Endometrial microvascular endothelial cells (primary cell): ENCODE data around the gene HACD2. TPM values are rescaled to one million over a fixed set of nuclear protein-coding genes. Genes with fewer than 3 reads are reported as not detected.

Experiments used
- in situ Hi-C: cut with HindIII; loops from 2 replicates; pipeline ENCODE4 v1.10.0; 2017; ENCODE audit warnings: low sequenced_read_pairs, low pct_unique_long_range_greater_than_20kb; ENCODE audit errors: inconsistent ontology term
- total RNA-seq: library from RNA; depleted of rRNA; stranded (reverse); fragments of >200 nt; gene quantifications from one replicate; pipeline ENCODE4 v1.2.3, GENCODE V29; 2015; ENCODE audit errors: inconsistent ontology term

HACD2 gene, protein sequence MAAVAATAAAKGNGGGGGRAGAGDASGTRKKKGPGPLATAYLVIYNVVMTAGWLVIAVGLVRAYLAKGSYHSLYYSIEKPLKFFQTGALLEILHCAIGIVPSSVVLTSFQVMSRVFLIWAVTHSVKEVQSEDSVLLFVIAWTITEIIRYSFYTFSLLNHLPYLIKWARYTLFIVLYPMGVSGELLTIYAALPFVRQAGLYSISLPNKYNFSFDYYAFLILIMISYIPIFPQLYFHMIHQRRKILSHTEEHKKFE
- 33.8 TPM for total RNA-seq

DNA sequence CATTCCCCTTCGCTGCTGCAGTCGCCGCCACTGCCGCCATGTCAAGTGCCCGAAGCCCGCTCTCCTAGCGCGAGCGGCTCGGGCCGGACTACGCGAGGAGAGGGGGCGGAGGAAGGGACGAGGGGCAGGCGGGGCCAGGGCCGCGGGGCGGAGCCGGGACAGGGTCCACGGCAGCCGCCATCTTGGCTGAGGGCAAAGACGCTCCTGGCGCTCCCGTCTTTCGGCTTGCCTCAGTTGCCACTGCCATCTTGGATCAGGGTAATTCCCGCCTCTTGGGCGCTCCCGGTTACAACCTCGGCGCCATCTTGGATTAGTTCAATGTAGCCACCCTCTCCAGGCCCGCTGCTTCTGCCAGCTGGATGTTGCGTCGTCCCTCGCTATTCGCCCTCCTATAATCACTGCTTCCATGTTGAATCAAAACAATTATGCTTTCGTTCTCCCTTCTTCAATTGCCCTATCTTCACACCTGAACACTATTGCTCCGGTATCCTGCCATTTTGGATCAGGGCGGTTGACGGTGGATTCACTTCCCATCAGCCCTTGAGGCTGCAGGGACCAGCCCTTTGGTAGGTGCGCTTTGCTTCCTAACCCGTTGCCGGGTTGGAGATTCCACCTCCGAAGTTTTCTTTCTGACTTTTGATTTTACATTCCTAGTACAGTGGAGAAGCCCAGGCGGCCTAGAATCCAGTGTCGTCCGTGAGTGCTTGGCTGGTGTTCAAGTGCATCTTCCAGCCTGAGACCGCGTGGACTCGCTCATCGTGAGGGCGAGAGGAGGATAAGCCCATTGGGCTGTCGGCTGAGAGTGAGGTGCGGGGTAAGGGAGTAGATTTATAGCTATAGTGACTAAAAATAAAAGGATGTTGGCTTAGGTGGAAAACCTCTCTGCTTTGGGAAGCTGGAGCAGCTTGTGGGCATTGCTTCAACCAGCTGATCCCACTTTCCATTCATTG lies at the start of gene HACD2:
Gene HACD2, minus strand, starts transcription at position 66 of the 950 bp plus-strand sequence. Its CDS starts 26 bp downstream, at position 40.
- in situ Hi-C loops = no loop called here

DNA sequence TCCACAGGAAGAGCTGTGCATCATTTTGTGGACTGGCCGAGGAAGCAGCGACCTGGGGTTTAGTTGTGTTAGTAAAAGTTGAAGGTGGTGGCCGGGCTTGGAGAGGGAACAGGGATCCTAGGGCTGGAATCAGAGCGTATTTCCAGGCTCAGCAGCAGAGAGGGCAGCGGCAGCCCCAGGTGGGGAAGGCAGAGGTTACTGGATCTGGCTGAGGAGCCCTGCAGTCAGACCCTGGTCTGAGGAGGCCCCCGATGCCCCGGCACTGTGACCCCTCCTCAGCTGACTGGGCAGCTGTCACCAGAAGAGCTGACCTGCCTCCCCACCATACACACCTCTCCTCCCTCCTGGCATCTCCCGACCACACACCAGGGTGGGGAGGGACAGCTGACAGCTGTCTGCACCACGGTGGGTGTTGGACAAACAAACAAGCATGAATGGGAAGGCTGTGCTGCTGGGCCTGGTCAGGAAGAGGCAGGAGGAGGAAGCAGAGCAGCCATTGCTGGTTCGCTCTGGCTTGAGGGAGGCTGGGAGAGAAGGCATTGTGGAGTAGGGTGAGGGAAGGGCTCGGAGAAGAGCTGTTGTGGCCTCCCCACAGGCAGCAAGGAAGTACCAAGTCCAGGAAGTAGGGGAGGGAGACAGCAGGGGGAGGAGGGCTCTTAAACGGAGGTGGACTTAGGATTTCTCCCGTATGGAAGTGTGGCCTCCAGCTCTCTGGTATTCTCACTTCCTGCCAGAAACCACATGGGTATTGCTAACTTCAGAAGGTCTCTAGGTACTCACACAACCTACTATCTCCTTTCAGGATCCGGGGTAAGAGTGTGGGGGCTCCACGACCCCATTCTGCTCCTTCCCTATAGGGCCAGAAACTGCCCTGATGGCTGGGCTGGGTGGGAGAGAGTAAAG lies 49.5 kb upstream of the HACD2 start:
- in situ Hi-C loops = no loop called here

DNA sequence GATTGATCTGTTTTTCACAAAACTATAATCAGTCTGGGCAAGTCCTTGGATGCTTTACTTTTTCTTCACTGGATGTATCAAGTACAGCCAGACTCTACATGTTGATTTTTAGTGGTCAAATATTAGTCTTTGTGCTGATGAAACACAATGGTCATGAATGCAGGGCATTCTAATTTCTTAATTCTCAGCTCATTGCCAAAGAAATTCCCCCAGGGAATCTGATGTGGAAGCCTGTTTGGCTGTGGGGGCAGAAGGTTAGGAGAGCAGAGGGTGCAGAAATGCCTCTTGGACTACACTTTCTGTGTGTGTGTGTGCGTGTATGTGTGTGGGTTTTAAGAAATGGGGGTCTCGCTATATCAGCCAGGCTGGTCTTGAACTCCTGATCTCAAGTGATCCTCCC lies 48.7 kb upstream of the HACD2 start:
- in situ Hi-C loops = no loop called here

DNA sequence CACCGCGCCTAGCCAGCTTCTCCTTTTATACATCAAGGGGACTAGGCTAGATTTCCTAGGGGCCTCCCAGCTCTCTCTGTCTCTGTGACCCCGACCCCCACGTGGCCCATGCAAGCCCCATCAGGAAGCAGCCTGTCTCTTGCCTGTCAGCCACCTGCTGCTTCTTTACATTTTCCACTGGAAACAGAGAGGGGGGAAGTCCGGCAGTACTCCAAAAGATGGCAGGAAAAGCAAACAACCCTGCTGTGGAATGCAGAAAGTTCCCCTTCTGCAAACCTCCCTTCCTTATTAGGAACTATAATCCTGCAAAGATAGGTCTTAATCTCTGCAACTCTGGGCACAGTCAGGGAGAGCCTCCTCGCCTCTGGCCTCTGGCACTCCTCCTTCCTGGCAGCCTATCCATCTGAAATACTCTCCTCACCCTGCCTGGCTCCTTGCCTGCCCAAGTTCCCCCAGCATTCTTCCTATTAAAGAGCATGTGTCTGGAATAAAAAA lies 47.4 kb upstream of the HACD2 start:
- in situ Hi-C loops = no loop called here

DNA sequence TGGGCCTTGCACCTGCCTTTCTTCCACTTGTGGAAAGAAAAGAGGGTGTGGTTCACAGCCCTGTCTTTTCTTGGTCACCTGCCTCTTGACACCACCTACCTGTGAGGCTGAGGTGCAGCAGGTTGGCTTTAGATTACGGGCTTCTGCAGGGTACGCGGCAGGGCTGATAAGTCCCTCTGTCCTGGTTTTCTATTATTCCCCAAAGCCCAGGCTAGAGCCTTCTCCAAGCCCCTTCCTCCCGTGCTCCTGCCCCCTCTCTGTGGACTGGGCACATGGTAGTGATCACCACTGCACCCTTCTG lies 44.8 kb upstream of the HACD2 start:
- in situ Hi-C loops = no loop called here

DNA sequence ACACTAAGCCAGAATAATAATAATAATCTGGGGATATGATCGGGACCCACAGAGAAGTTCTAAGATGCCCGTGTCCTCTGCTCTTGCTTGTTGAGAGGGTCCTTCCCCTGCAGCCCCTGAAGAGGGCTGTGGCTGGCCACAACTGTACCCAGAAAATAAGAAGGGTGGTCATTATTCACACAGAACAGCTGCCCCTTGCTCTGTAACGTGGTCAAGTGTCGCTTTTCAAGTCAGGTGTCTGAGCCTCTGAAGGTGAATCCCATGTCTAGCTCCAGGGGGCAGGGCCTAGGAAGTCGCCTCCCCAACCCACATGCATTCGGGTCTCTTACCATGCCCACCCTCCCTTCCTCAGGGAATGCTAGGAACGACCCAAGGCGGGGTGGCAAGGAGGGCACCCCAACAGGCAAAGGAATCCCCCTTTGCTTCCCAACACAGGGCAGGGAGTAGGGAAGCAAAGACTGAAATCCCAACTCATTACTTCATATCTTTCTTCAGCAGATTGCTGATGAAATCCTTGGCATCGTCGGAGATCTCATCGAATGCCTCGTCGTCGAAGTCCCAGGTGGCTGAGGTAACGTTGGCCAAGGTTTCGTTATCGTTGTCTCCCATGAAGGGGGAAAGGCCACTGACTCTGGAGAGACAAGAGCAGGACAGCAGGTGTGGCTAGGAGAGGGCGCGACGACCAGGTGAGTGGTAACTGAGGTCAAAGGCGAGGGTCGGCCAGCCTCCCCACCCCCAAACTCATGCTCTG lies 44.3 kb upstream of the HACD2 start:
- in situ Hi-C loops = no loop called here

DNA sequence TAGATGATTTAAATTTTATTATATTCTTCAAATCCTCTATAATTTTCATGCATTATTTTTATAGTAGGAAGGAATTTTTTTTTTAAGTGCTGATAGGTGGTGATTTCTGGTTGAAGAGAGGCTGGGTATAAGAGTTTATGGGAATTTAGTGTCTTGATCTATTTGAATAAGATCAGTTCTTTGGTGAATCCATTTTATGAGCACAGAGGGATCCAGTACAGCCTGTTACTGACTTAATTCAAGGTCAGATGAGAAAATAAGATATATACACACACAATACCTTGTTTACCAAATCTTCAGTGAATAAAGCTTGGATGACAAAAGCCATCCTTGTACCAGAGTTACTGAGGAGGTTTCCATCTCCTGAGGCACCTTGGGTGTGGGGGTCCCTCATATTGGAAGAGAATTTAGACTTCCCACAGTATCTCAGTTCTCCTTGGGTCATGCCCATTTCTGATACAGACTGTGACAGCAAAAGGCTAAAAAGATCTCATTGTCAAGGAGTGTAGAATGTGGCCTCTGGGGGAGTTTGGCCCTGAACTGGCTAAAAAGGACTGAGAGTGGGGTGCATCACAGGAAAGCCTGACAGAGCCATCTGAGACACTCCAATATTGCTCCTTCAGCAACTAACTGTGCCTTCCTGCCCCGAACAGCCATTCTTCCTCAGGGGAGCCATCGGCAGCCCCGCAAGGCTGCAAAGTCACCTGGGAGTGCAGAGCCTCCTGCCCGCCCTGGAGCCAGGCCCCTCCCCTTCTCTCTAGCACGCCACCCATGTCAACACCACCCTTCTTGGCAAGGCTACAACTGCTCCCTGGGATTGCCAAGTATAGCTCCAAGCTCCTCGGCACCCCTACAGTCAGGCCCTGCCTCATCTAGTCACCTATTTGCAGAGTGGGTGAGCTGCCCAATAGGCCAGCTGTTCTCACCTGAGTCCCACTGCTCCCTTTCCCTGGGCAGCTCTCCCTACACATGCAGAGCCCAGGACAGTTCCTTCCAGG lies 43.1 kb upstream of the HACD2 start:
- in situ Hi-C loops = no loop called here

DNA sequence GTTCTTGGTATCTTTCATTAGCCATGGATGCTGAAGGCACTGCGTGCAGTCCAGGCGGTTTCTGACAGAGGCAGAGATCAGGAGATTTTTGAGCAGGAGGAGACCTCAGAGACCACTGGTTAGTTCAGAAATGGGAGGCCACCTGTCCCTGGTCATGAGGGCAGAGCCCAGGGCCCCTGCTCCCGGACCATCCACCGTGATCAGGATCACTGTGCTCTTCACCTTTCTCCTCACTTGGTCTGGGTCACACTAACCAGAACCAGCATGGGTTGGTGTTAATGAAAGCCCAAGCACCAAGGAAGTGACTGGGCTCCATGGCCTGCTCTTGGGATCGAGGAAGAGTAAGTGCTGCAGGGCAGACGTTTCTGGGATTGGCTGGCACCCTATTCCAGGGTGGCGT lies 42.0 kb upstream of the HACD2 start:
- in situ Hi-C loops = no loop called here

DNA sequence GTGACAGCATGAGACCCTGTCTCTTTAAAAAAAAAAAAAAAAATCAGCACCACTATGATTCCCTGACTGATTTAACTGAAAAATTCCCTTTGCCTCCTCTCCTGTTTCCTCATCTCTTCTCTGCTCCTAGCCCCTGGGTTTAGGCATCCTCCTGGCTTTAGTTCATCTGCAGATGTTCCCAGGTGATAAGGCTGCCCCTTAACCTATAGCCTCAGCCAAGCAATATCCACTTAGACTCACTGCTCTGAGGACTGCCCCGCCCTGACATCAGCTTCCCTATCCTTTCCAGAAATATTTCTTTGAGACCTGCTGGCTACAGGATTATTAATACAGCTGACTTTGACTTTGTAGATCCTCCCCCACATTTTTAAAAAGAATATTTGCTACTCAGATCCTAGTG lies 39.4 kb upstream of the HACD2 start:
- in situ Hi-C loops = no loop called here

DNA sequence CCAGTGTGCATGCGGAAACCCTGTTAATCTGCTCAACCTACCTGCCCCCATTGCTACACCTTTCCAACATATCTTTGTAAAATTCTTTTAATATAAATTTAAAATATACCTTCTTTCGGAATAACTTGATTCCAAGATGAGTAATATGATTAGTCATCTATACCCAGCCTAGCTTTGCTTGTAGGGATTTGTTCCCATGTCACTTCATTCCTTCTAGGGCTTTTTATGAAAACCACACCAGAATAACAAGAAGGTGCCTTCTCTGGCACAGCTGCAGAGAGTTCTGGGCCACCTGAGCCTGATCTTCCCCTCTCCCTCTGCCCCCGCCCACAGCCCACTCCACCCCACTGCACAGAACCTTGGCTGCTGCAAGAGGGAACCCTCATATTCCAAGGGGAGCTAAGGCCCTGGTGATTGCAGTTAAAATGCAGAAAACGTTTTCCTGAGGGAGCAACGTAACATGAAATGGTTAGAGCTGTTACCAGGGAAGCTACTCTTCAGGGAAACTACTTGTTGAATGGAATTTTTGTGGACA lies 38.6 kb upstream of the HACD2 start:
- in situ Hi-C loops = no loop called here

DNA sequence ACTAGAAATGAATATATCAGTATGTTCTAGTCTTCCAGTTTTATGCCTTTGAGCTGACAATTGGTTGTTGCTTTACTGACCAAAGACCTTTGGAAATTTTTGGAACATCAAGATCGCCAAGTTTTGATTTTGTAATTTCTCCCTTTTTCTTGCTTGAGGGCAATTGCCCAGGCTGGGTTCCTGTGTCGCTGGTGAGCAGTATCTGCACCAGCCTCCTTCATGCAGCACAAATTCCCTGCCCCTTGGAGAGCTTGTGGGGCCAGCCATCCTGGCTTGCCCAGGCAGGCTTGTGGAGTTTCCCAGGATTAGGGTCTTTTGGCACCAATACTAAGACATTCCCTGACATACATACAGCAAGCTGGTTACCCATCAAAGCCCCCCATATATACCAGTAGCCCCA lies 37.9 kb upstream of the HACD2 start:
- in situ Hi-C loops = no loop called here

DNA sequence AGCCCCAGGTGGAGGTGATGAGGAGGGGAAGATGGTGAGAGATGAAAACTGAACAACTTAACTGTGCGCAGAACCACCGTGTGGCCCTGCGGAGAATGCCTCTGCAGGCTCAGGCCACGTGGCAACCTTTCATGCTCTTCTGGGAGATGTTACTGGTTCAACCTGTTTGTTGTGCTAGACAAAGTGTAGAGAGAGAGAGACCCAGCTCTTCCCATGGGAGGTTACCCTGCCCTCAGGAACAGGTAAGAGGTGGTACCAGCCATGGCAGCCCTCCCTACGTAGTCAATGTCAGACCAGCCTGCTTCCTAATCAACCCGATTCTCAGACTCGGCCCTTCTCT lies 37.0 kb upstream of the HACD2 start:
- in situ Hi-C loops = no loop called here

DNA sequence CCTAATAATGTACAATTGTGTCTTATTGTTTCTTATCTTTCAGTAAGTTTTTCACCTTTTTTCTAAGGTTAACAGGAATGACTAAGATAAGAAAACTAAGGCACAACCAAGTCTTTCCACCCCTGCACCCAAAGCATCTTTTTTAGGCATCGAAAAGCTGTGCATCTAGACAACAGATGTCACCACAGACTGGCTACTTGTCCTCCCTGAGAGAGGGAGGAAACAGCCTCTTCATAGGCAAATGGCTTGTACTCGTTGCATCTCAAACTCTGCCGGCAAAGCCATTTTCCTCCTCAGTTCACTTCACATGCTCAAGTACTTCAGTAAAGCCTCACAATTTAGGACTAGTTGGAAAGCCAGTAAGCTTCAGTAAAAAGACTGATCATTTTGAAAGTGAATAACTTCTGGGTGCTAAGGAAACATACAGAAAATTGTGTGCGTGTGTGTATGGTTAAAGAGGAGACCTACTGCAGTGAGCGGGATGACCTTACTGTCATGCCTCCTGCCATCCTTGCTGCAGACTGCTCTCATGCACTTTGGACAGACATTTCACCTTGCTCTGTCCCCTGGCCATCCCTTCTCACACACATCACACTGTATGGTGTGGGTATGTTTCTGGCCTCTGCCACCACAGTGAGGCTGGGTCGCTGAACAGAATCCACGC lies 36.5 kb upstream of the HACD2 start:
- in situ Hi-C loops = no loop called here

DNA sequence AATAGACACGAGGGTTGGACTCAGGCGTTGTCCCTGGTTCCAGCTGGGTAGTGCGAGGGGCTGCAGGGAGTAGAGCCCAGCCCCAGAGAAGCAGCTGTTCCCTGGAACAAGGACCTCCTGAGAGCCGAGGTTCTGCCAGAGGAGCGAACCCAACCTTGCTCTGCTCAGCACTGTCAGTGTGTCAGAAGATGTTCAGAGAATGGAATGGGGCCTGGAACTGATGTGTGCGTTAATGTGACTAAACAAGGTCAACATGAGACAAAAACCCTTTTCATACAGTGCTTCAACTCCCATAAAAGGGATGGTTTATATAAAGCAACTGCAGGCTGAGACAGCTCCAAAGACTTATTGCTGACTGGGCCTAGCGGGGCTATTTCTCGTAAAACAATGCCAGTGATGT lies 35.5 kb upstream of the HACD2 start:
- in situ Hi-C loops = no loop called here

DNA sequence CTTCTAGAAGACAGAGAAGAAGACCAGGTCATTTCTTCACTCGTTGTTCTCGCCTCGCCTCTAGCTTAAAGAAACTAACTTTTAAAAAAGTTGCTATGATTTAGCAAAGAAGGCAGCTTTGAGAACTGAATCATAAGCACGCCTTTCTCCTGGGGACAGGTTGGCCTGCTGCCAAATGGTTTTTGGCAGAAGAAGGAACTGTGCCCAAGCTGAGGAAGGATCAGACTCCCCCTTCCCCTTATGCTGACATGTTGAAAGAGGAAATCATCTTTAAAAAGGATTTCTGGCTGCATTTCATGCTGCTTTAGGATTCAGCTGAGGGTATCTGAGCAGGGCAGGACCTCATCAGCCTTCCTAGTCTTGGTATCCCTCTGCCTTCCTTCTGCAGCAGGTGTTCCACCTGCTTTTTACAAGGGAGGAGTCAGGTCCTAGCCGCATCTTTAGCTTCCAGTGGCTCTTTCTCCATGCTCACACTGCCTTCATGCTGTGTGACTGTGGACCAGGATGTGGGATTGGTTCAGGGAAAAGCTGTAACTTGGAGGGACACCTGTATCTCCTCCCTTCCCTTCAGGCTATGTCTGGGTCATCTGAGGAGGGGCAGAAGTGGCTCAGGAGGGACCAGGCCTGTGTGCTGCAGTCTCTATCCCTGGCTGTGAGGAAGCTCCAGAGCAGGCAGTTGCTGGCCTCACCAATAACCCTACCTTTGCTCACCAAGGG lies 34.1 kb upstream of the HACD2 start:
- in situ Hi-C loops = no loop called here

DNA sequence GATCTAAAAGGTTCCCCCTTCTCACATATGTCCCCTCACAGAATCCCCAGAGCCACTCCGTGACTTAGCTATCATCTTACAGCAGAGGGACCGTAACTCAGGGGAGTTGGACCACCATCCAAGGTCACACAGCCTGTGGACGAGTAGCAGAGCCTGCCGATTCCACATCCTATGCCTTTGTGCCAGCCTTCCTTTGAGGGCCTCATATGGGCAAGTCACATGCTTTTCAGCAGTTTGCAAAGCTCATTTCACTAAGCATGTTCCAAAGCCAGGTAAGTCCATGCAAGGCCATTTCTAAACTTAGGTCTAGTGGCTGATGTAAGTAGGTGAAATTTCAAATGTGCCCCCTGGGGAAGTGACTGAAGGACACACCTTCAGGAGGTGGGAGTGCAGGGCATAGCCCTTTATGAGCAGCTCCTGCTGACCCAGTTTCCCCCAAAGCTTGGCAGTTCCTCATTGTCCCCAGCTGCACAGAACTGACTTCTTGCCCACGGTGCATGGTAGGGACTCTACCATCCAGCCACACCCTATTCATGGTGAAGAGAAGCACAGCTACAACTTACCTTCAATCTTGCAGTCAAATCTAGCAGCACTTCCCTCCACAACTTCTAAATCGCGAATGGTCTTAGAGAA lies 33.3 kb upstream of the HACD2 start:
- in situ Hi-C loops = no loop called here
